Endometrial microvascular endothelial cells (primary cell): ENCODE data around the gene CSH1. TPM values are rescaled to one million over a fixed set of nuclear protein-coding genes. Genes with fewer than 3 reads are reported as not detected.
"Not testable (repeated sequence)": the region's sequence is repeated elsewhere in the genome, so short reads cannot be mapped to it uniquely, and the experiment has no call there.

Experiments
- in situ Hi-C: cut with HindIII; loops from 2 replicates; pipeline ENCODE4 v1.10.0; 2017; ENCODE audit warnings: low sequenced_read_pairs, low pct_unique_long_range_greater_than_20kb; ENCODE audit errors: inconsistent ontology term
- total RNA-seq: library from RNA; depleted of rRNA; stranded (reverse); fragments of >200 nt; gene quantifications from one replicate; pipeline ENCODE4 v1.2.3, GENCODE V29; 2015; ENCODE audit errors: inconsistent ontology term

Gene CSH1
- total RNA-seq, 1 donor from 2014 or later = not detected

DNA sequence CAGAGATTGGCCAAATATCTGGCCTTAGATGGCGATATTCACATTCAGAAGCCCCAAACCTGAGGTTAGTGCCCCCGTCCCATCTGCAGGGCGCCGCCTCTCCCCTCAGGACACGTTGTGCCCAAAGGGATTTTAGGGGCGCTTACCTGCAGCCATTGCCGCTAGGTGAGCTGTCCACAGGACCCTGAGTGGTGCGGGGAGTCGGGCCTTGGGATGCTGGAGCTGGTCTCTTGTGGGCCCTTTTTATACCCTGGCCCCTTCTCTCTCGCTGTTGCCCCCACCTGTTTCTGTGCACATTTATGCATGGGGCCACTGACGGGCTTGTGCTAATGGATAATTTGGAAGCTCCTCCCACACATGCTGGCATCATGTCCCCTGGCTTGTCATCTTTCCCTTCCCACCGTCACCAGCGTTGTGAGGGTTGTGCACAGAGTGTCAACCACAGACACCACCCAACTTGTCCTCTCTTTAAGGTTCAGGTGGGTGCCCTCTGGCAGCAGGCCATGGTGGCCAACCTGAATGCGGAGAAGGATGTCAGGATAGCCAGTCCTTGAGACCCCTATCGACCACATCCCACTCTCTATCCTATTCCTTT is 14.8 kb upstream of the CSH1 start, which contains the start of gene CSHL1:
Gene CSHL1, minus strand, starts transcription at position 218 of the 595 bp plus-strand sequence. Its CDS starts 62 bp downstream, at position 156.
- in situ Hi-C loops = no loop called here

DNA sequence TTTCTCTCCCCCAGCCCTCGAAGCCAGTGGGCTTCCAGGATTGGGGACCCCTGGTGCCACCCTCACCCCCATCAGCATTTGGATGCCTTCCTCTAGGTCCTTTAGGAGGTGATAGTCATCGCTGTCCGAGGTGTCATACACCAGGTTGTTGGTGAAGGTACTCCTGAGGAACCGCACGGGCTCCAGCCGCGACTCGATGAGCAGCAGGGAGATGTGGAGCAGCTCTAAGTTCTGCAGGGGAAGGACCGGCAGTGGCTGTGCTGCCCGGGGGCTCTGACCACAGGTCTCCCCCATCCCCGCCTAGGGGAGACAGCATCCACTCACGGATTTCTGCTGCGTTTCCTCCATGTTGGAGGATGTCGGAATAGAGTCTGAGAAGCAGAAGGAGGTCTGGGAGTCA is 13.7 kb upstream of the CSH1 start:
- in situ Hi-C loops = no loop called here

DNA sequence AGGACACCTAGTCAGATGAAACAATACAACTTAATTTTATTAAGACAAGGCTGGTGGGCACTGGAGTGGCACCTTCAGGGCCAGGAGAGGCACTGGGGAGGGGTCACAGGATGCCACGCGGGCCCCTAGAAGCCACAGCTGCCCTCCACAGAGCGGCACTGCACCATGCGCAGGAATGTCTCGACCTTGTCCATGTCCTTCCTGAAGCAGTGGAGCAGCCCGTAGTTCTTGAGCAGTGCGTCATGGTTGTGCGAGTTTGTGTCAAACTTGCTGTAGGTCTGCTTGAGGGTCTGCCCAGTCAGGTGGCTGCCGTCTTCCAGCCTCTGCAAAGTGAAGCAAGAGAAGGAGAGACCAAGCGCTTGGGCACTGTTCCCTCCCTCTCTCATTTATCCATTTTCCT is 13.2 kb upstream of the CSH1 start:
- in situ Hi-C loops = not testable (repeated sequence)

DNA sequence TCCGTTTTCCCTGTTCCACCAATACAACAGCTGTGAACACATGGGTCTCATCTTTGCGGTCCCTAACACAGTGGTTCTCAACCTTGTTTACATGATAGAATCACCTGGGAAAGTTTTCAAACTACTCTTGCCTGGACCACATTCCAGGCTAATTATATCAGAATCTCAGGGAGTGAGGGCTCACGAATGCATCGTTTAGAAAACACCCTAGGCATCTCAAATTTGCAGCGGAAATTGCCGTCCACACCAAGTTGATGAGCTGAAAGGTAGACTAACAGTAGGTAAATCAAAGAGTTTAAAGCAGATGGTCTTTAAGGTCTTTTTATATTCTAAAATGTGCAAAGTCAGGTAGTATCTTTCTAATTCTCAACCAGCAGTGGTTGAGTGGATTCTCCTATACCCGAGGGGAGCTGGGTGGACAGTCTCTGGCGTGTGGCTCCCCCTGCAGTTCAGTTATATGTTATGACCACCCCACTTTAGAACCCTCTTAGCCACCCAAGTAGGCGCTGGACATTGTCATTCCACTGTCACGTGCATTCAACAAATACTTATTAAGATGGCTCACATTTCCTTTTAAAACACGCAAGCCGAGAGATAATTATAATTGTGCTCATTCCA is 10.9 kb upstream of the CSH1 start:
- in situ Hi-C loops = not testable (repeated sequence)

DNA sequence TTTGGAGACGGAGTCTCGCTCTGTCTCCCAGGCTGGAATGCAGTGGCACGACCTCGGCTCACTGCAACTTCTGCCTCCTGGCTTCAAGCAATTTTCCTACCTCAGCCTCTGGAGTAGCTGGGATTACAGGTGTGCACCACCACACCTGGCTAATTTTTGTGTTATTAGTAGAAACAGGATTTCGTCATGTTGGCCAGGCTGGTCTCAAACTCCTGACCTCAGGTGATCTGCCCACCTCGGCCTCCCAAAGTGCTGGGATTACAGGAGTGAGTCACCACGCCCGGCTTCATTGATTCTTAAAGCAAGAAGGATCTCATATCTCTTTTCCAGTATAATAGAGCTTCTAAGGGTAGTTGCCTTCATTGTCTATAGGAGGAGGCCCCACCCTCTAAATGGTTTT is 8.4 kb upstream of the CSH1 start:
- in situ Hi-C loops = not testable (repeated sequence)

DNA sequence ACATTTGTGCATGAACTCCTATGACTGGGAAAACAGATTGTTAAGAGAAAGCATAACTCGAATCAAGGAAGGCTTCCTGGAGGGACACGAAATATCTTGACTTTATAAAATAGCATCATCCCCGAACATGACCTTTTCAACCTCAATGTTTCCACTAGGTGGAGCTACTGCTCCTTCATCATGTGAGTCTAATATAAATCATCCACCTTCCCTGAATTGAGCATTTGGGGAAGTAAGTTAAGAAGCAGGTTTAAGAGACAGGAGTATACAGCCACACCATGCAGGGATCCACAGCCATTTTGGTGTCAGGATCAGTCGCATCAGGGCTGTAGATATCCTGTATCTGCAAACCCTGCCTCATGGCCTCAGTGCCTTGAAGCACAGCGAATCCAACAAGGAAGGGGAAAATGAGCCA is 7.4 kb upstream of the CSH1 start:
- in situ Hi-C loops = not testable (repeated sequence)

DNA sequence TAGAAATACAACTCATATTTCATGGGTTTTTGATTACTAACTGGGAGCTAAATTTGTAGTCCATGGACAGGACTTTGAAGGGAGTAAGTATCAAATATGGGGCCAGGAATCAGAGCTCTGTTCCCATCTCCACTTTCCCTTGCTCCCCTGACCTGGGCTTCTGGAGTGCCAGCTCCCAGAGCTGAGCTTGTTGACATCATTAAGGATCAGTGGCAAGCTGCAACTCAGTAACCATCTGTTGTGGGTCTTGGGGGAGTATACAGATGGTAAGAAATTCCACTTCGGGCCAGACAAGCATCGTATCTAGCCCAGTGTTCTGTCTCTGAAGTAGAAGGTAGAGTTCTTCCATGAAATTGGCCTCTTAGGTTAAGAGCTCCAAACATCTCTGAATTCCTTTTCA is 5.6 kb upstream of the CSH1 start:
- in situ Hi-C loops = not testable (repeated sequence)

DNA sequence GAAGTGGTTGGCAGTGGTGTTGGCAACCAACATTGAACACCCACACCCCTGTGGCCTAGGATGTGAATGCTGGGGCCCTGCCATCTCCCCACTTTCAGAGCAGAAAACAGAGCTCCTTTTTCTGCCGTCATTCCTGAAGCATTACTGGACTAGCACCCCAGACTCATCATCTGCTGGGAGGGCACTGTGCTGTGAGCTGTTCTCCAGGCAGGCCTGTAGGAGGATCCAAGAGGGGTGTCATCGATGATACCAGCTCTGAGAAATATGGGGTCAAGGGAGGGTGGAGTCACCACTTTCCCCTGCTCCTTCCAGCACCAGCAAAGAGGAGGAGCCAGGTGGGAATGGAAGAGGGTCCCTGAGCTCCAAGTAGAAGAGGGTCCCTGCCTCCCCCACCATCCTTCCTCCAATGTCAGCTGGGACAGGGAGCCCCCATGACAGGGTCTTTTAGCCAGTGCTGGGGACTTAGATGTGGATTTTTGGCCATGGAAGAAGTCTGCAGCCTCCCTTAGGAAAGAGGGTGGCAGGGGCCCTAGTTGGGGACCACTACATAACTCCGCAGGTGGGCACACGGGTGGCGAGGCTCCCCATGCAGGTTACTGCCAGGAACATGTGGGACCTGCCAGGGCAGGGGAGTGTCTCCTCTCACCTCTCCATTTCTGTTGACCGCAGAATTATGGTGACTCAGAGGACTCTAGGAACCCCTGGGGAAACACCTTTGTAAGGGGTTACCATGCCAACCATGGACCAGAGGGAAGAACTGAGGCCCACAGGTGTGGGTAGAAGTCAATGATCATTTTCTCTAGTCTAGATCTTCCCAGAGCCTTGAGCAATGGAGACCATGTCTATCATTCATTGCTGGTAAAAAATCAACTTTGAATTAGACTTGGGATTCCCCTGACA is 2.8 kb upstream of the CSH1 start:
- in situ Hi-C loops = not testable (repeated sequence)

DNA sequence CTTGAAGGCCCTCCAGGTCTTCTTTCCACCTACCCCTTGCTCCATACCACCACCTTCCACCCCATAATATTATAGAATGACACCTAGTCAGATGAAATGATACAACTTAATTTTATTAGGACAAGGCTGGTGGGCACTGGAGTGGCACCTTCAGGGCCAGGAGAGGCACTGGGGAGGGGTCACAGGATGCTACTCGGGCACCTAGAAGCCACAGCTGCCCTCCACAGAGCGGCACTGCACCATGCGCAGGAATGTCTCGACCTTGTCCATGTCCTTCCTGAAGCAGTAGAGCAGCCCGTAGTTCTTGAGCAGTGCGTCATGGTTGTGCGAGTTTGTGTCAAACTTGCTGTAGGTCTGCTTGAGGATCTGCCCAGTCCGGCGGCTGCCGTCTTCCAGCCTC is 1.6 kb downstream of the CSH1 start:
- in situ Hi-C loops = not testable (repeated sequence)

DNA sequence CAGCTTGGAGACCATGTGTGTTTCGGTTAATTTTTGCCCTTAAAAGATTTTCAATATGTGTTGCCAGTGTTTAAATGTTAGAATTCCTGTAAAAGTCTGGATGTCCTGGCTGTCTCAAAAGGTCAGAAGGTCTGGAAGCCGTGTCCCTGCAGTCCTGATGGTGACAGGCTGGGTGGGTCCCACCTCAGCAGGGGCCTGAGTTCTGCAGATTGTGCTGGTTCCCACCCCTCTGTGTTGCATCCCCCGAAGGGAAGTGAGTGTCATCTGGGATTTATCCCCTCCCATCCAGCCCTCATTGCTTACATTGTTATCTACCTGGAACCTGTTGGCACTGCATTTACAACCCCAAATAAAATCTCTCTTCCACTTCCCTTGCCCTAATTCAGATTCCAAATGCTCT is 2.4 kb downstream of the CSH1 start:
- in situ Hi-C loops = not testable (repeated sequence)

DNA sequence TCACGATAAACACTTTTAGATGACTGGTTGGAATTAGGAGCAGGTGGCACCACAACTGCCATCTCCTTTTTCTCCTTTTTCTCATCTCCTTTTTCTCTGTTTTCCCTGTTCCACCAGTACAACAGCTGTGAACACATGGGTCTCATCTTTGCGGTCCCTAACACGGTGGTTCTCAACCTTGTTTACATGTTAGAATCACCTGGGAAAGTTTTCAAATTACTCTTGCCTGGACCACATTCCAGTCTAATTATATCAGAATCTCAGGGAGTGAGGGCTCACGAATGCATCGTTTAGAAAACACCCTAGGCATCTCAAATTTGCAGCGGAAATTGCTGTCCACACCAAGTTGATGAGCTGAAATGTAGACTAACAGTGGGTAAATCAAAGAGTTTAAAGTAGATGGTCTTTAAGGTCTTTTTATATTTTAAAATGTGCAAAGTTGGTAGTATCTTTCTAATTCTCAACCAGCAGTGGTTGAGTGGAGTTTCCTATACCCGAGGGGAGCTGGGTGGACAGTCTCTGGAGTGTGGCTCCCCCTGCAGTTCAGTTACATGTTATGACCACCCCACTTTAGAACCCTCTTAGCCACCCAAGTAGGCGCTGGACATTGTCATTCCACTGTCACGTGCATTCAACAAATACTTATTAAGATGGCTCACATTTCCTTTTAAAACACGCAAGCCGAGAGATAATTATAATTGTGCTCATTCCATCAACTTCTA is 3.9 kb downstream of the CSH1 start:
- in situ Hi-C loops = not testable (repeated sequence)

DNA sequence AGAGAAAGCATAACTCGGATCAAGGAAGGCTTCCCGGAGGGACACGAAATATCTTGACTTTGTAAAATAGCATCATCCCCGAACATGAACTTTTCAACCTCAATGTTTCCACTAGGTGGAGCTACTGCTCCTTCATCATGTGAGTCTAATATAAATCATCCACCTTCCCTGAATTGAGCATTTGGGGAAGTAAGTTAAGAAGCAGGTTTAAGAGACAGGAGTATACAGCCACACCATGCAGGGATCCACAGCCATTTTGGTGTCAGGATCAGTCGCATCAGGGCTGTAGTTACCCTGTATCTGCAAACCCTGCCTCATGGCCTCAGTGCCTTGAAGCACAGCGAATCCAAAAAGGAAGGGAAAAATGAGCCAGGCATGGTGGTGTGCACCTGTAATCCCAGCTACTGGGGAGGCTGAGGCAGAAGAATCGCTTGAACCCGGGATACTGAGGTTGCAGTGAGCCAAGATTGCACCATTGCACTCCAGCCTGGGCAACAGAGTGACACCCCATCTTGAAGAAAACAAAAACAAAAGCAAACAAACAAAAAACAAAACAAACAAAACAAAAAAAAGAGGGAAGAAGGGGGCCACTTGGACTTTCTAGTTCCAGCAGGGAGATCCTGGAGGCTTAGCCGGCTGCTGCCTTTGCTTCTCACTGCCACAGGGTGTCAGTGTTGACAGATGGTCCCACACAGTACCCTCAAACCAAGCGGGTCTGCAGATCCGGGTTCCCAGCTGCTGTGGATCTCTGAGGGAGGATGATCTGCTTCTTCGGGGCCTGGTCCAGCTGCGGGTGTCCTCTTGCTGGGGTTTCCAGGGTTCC is 7.1 kb downstream of the CSH1 start:
- in situ Hi-C loops = not testable (repeated sequence)

DNA sequence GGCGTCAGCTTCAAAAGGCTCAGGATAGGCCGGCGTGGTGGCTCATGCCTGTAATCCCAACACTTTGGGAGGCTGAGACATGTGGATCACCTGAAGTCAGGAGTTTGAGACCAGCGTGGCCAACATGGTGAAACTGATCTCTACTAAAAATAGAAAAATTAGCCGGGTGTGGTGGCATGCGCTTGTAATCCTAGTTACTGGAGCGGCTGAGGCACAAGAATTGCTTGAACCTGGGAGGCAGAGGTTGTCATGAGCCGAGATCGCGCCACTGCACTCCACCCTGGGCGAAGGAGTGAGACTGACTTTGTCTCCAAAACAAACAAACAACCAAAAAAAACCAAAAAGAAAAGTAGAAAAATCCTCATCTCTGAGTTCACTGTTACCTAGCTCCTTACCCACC is 11.3 kb downstream of the CSH1 start:
- in situ Hi-C loops = not testable (repeated sequence)

DNA sequence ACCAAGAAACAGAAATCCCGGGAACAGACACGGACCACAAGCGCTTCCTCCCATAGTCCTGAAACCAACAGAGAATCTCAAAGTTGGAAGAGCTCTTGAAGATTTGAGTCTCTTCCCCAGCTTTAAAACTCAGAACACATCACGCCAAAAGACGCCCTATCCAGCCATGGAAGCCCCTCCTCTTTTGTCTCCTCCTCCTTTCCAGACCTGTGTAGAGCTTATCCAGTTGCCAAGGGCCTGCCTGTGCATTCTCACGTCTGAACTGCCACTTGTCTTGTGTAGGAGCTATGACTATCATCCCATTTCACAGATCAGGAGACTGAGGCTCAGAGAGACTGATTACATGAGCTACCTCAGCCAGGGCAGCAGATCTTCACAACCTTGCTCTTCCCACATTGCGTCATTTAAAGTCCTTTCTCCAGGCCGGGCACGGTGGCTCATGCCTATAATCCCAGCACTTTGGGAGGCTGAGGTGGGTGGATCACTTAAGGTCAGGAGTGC is 13.7 kb downstream of the CSH1 start:
- in situ Hi-C loops = not testable (repeated sequence)

DNA sequence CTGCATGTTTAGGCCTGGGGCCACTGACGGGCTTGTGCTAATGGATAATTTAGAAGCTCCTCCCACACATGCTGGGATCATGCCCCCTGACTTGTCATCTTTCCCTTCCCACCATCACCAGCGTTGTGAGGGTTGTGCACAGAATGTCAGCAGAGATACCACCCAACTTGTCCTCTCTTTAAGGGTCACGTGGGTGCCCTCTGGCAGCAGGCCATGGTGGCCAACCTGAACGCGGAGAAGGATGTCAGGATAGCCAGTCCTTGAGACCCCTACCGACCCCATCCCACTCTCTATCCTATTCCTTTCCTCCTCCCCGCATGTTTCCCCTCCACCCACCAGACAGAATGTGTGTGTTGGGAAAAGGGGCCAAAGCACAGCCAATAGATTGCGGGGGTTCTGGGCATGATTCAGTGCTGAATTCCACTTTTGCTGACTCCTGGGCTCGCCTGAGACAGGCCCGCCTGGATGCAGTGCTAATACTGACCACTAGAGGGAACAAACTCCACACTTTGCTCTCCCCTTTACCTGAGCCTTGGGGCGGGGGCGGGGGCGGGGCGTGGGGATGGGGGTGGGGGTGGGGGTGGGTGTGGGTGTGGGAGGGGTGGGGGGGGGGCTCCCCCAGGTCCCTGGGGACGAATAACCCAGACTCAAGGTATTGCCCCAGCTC is 14.3 kb downstream of the CSH1 start, which contains the start of gene GH2:
Gene GH2, minus strand, starts transcription at position 10 of the 667 bp plus-strand sequence. CDS start 143 bp downstream, outside the sequence.
- in situ Hi-C loops = no loop called here

DNA sequence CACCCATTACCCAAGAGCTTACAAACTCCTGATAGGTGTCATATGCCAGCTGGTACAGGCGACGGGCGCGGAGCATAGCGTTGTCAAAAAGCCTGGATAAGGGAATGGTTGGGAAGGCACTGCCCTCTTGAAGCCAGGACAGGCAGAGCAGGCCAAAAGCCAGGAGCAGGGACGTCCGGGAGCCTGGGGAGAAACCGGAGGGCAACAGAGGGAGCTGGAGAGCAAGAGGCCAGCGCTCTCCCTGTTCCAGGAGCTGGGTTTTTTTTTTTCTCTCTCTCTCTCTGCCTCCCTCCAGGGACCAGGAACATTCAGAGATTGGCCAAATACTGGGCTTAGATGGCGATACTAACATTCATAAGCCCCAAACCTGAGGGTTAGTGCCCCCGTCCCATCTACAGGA is 15.0 kb downstream of the CSH1 start:
- in situ Hi-C loops = not testable (repeated sequence)

DNA sequence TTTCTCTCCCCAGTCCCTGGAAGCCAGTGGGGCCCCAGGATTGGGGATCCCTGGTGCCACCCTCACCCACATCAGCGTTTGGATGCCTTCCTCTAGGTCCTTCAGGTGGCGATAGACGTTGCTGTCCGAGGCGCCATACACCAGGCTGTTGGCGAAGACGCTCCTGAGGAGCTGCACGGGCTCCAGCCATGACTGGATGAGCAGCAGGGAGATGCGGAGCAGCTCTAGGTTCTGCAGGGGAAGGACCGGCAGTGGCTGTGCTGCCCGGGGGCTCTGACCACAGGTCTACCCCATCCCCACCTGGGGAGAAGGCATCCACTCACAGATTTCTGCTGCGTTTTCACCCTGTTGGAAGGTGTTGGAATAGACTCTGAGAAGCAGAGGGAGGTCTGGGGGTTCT is 15.7 kb downstream of the CSH1 start:
- in situ Hi-C loops = no loop called here

DNA sequence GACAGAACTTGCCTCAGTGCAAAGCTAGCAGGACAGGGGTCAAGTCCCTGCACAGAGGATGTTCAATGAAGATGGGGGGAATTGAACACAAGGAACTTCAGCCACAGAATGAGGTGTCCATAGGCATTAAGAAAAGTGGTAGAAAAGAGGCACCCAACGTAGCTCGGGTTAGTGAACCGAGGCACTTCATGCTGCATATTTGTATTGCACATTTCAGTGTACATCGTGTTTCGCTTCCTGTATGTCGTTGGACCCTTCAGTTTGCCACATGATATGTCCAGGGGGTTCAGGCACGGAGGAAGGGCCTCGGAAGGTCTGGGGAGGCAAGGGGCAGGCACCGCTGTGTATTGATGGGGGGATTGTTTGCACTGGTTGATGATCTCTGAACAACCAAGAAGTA is 18.0 kb downstream of the CSH1 start:
- in situ Hi-C loops = not testable (repeated sequence)
